Prostate gland (tissue), 2 donors: ENCODE results near the gene C2CD3.

Experiments
- CTCF ChIP-seq, 4 experiments: fragments of 200-600 bp in 2 of 4; fragments of 450-650 bp in 2 of 4; sonication (generic) in 2 of 4; IDR thresholded peaks; 1 replicate in 3 of 4; 2 replicates in 1 of 4; pipeline ENCODE4 v1.5.1; 2016 to 2019; ENCODE audit warnings: antibody characterized with exemption in 4 of 4, mild to moderate bottlenecking in 2 of 4, moderate library complexity in 2 of 4
- POLR2AphosphoS5 ChIP-seq: sonication (generic); formaldehyde crosslinking; IDR thresholded peaks from one replicate; pipeline ENCODE4 v1.6.1; 2017; ENCODE audit warnings: antibody characterized with exemption

- no peak for TF ChIP-seq CTCF (IDR thresholded peaks at IDR 0.05)
- no peak for TF ChIP-seq POLR2AphosphoS5
These were observed 133.5 kb downstream of the C2CD3 start for GRCh38 chr11:74037309-74037708.
